ENCODE data around the gene RAD54L2. TPM values are rescaled to one million over a fixed set of nuclear protein-coding genes. Genes with fewer than 3 reads are reported as not detected.

RAD54L2 gene, protein sequence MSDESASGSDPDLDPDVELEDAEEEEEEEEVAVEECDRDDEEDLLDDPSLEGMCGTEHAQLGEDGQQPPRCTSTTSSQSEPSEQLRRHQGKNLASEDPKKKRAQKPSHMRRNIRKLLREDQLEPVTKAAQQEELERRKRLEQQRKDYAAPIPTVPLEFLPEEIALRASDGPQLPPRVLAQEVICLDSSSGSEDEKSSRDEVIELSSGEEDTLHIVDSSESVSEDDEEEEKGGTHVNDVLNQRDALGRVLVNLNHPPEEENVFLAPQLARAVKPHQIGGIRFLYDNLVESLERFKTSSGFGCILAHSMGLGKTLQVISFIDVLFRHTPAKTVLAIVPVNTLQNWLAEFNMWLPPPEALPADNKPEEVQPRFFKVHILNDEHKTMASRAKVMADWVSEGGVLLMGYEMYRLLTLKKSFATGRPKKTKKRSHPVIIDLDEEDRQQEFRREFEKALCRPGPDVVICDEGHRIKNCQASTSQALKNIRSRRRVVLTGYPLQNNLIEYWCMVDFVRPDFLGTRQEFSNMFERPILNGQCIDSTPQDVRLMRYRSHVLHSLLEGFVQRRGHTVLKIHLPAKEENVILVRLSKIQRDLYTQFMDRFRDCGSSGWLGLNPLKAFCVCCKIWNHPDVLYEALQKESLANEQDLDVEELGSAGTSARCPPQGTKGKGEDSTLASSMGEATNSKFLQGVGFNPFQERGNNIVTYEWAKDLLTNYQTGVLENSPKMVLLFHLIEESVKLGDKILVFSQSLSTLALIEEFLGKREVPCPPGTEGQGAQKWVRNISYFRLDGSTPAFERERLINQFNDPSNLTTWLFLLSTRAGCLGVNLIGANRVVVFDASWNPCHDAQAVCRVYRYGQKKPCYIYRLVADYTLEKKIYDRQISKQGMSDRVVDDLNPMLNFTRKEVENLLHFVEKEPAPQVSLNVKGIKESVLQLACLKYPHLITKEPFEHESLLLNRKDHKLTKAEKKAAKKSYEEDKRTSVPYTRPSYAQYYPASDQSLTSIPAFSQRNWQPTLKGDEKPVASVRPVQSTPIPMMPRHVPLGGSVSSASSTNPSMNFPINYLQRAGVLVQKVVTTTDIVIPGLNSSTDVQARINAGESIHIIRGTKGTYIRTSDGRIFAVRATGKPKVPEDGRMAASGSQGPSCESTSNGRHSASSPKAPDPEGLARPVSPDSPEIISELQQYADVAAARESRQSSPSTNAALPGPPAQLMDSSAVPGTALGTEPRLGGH (N-terminal part only)
- total RNA-seq (10 to 100 TPM; 10.1 to 20.0 (median 13.3) TPM), polyA plus RNA-seq (1 to 10 TPM; 5.5 to 6.8 TPM)
- long read RNA-seq, donor 1, partial matches to known transcripts = 1 of 2 reads
- long read RNA-seq, donor 1, other reads (novel, unspliced or antisense) = 1 of 2 reads
- long read RNA-seq, donor 2, partial matches to known transcripts = 6 of 11 reads
- long read RNA-seq, donor 2, other reads (novel, unspliced or antisense) = 5 of 11 reads
- long read RNA-seq, donor 3, partial matches to known transcripts = 11 of 18 reads
- long read RNA-seq, donor 3, other reads (novel, unspliced or antisense) = 7 of 18 reads

DNA sequence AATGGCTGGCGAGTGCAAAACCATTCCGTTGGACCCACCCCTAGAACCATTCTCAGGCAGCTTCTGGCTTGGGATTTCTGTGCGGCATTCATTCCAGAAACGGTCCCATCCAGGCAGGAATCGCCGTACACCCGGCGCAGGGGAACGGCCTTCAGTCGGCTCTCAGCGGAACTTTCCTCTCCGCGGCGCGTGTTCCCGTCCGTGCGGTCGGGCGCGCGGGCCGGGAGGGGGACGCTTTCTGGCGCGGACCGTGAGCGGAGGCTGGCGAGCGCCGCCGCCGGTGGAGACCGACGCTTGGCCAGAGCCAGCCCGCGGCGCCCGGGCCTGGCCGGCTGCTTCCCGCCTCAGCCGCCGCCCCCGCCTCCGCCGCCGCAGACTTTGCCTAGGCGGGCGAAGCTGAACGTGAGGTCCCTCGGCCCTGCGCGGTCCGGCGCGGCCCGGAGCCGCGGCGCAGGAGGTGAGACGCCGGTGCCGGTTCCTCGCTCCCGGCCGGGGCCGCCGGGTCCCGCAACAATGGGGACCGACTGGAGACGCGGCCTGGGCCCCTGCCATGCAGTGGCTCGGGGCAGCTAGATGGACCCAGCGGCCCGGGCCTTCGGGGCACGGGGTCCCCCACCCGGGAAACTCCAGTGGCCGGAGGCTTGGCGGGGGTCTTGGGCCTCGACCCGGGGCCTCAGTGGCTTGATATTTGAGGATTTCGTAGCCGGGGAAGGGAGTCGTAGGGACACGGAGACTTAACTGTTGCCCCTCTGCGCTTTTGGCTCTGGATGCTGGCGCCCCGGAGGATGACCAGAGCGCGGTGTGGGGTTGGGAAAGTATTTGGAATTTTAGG lies at the start of gene RAD54L2:
RAD54L2 (plus strand) TSS at position 261 of the 832 bp plus-strand sequence. CDS start 51,702 bp downstream, outside the sequence.
- TF ChIP-seq, protein P1, sequence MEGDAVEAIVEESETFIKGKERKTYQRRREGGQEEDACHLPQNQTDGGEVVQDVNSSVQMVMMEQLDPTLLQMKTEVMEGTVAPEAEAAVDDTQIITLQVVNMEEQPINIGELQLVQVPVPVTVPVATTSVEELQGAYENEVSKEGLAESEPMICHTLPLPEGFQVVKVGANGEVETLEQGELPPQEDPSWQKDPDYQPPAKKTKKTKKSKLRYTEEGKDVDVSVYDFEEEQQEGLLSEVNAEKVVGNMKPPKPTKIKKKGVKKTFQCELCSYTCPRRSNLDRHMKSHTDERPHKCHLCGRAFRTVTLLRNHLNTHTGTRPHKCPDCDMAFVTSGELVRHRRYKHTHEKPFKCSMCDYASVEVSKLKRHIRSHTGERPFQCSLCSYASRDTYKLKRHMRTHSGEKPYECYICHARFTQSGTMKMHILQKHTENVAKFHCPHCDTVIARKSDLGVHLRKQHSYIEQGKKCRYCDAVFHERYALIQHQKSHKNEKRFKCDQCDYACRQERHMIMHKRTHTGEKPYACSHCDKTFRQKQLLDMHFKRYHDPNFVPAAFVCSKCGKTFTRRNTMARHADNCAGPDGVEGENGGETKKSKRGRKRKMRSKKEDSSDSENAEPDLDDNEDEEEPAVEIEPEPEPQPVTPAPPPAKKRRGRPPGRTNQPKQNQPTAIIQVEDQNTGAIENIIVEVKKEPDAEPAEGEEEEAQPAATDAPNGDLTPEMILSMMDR (IDR thresholded peaks at IDR 0.05) = peak in 7 of 12 donors; percentile 31 to 58 (median 34)
- TF ChIP-seq POLR2A (IDR thresholded peaks at IDR 0.05) = peak in 1 of 2 donors; percentile 63
- Histone ChIP-seq H3K4me3 (peak within 1 kb of the TSS; percentile 77 to 100 (median 96)), H3K27me3 (no peaks in the 10 kb centered on the region), H3K4me1 (peaks cover 0 to 36% (median 18%) of the 10 kb centered on the region in 12 donors), H3K9me3 (no peaks in the 10 kb centered on the region), H3K36me3 (peaks cover 0 to 27% (median 13%) of the 10 kb centered on the region in 9 donors), H3K27ac (peak within 1 kb of the TSS; percentile 74 to 95 (median 88))
- WGBS, 4 donors = 0% methylated on average over 23 to 91 of the region's 91 CpGs
- ATAC-seq = peak; percentile 93 to 98 (median 98)
- peak; percentile 85 to 93 (median 88) for DNase-seq
- intact Hi-C loops (cut with DNase I) = loop anchor here in 2 of 10 donors (2.0 to 10.0 kb wide), 2 partner anchors 38 to 96 kb away; partner anchors contain the start of gene DCAF1 (in 1 of the 2)

DNA sequence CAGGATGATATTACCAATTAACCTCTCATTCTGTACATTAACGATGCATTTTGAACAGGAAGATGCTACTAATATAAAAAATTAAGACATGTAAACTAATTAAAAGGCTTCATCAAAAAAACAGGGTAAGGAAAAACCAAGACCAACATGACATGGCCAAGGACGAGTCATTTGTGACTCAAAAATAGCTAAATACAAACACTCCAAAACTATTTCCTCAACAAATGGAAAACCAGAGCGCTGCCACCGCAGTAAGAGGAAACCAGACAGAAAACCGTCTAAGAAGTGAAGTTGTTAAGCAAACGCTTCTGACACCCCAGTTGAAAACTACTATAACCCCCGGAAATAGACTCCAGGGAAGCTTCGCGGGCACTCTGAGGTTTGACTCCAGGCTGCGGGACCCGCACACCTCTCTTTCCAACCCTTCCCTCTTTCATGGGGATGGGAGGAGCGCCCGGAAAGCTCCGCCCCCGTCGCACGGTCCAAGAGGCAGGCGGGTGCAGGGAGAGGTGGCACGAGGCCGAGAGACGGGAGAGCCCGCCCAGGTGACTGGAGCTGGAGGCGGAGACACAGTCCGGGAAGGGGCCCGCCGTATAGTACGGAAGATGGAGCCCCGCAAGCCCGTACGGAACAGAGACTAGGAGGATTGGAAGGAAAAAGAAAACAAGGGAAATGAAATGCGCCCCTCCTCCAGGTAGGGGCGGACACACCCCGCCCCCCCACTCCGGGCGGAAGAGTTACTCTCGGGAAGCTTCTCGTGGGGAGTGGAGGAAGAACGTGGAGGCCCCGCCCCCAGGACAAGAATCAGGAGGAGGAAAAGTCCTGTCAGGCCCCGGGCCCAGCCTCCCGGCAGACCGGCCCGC lies 39.4 kb upstream of the RAD54L2 start:
- DNase-seq (peak; percentile 92 to 96 (median 95)), ATAC-seq (peak; percentile 83 to 88 (median 85))
- intact Hi-C loops (cut with DNase I) = loop anchor here in 5 of 10 donors (2.0 to 10.0 kb wide), 4 partner anchors 104 to 887 kb away; partner anchors contain the start of genes RBM15B (in 4 of the 5) and CISH (in 1 of the 5)
- Histone ChIP-seq H3K27me3 (no peaks in the 10 kb centered on the region), H3K36me3 (peaks cover 0 to 22% (median 11%) of the 10 kb centered on the region in 9 donors), H3K27ac (peak overlapping the region; percentile 62 to 99 (median 95)), H3K4me1 (peaks cover 0 to 21% (median 5%) of the 10 kb centered on the region in 12 donors), H3K9me3 (no peaks in the 10 kb centered on the region), H3K4me3 (peak overlapping the region; percentile 63 to 97 (median 88))
- peak in 1 of 2 donors; percentile 20 for TF ChIP-seq POLR2A (IDR thresholded peaks at IDR 0.05)
- TF ChIP-seq, protein P1 (IDR thresholded peaks at IDR 0.05) = no peak
- 1% methylated on average over 33 to 43 of the region's 43 CpGs for WGBS, 4 donors

All from heart left ventricle (tissue), 16 donors.